Upper lobe of right lung (tissue), 1 donor: Measurements from ENCODE around the gene KDM4C. TPM values are rescaled to one million over a fixed set of nuclear protein-coding genes. Genes with fewer than 3 reads are reported as not detected.

Experiments used
- ATAC-seq: fragments of 200-7000 bp; cut with Tn5 transposase; one replicate; pipeline ENCODE4 v1.9.1; 2020; ENCODE audit warnings: mild to moderate bottlenecking, moderate library complexity
- DNase-seq: peaks from one replicate; pipeline ENCODE4 v3.0.0-alpha.2; 2020
- H3K27ac ChIP-seq: fragments of 200-600 bp; one replicate; pipeline ENCODE4 v1.8.0; 2022
- H3K27me3 ChIP-seq: fragments of 200-600 bp; one replicate; pipeline ENCODE4 v1.8.0; 2022; ENCODE audit warnings: mild to moderate bottlenecking
- H3K36me3 ChIP-seq: fragments of 200-600 bp; one replicate; pipeline ENCODE4 v1.8.0; 2022
- H3K4me1 ChIP-seq: fragments of 200-600 bp; one replicate; pipeline ENCODE4 v1.8.0; 2022
- H3K4me3 ChIP-seq: fragments of 200-600 bp; one replicate; pipeline ENCODE4 v1.8.0; 2022; ENCODE audit warnings: mild to moderate bottlenecking
- H3K9me3 ChIP-seq: fragments of 200-600 bp; one replicate; pipeline ENCODE4 v1.8.0; 2022
- intact Hi-C: fragments of 100-400 bp; cut with DNase I; formaldehyde crosslinking; loops from one replicate; pipeline ENCODE4 v1.11.0; 2022
- total RNA-seq: library from RNA; stranded (reverse); fragmentation: NEBNext Ultra II Directional; extraction: Animal tissue kit (Norgen Biotek cat#: 25700); gene quantifications from one replicate; pipeline ENCODE4 v1.2.1, GENCODE V29; 2021
- TF ChIP-seq, protein P1 (sequence below): fragments of 200-600 bp; IDR thresholded peaks from one replicate; pipeline ENCODE4 v1.8.0; 2022; ENCODE audit warnings: antibody characterized with exemption
- donor health status: DM: no; HTN: yes; CAD: no; lungs with severe emphysema.

Gene KDM4C
- total RNA-seq, 1 donor from 2014 or later, result 37.2 TPM

DNA sequence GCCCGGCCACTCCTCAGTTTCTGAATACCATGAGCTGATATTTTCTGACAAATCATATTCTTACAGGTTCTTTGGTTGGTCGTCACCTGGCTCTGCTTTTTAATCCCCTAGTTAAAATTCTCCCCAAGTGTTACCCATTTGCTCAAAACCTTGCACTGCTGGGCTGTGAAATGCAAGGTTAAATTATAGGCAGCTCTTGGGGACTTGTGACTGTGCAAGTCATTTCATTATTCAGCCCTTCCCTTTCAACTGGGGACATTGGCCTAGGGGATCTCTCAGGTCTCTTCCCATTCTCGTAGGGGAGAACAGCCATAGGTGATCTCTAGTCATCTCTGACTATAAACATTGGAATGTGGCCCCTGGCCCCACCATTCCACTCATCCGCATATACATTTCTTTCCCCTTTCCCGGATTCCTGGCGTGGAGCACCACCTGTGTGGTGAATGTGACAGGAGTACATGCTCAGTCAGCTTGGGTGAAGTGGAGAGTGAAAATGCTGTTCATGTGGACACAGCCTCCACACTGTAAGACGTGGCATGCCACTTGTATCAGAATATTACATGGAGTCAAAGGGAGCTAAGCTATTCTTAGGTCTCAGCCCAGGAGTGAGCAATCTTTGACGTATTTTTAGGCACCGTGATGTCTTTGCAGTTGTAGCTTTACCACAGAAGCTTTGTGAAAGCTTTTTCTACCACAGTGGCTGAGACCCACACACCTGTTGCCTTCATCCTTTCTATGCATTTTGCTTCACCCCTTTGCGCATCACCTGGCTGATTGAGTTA is 386.7 kb downstream of the KDM4C start:
- H3K4me3 ChIP-seq, result no peak overlapping the region
- intact Hi-C loops, result no loop called here
- no peaks in the 10 kb centered on the region for H3K9me3 ChIP-seq
- no peak overlapping the region for H3K27ac ChIP-seq
- TF ChIP-seq, protein P1, sequence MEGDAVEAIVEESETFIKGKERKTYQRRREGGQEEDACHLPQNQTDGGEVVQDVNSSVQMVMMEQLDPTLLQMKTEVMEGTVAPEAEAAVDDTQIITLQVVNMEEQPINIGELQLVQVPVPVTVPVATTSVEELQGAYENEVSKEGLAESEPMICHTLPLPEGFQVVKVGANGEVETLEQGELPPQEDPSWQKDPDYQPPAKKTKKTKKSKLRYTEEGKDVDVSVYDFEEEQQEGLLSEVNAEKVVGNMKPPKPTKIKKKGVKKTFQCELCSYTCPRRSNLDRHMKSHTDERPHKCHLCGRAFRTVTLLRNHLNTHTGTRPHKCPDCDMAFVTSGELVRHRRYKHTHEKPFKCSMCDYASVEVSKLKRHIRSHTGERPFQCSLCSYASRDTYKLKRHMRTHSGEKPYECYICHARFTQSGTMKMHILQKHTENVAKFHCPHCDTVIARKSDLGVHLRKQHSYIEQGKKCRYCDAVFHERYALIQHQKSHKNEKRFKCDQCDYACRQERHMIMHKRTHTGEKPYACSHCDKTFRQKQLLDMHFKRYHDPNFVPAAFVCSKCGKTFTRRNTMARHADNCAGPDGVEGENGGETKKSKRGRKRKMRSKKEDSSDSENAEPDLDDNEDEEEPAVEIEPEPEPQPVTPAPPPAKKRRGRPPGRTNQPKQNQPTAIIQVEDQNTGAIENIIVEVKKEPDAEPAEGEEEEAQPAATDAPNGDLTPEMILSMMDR, result no peak
- no peaks in the 10 kb centered on the region for H3K4me1 ChIP-seq
- ATAC-seq, result no peak
- no peak for DNase-seq
- H3K36me3 ChIP-seq, result peaks cover 3% of the 10 kb centered on the region
- H3K27me3 ChIP-seq, result no peaks in the 10 kb centered on the region

DNA sequence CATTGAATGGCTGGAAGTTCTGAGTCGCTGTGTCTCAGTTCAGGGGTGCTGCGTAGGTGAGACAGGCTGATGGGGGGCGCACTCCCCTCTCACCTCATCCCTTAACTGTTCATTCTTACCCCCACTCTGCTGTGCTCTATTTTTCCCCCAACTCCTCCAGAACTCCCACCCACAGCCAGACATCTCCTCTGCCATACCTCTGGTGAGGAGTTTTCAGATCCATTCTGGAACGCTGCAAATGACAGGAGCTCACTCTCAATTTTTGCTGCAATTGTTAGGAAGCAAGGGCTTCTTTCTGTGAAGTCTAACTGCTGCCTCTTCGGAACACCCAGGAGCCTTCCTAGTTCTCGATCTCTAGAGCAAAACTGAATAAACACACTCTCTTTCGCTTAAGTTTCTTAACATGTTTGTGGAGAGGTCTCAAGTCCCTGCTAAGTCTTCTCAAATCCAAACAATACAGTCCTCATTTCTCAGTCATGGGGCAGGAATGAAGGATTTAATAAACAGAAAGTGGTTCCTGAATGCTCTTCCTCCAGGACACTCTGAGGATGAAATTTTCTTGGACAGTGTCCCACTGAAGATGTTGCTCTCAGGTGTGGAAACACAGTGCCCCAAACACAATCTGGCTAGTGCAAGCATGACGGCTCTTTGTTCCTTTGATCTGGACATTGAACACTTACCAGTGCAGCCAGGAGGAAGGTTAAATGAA is 387.7 kb downstream of the KDM4C start:
- Histone ChIP-seq H3K36me3 (peaks cover 3% of the 10 kb centered on the region), H3K27me3 (no peaks in the 10 kb centered on the region), H3K4me3 (no peak overlapping the region), H3K4me1 (peaks cover 3% of the 10 kb centered on the region), H3K27ac (no peak overlapping the region), H3K9me3 (no peaks in the 10 kb centered on the region)
- TF ChIP-seq, protein P1, result no peak
- DNase-seq, result no peak
- intact Hi-C loops, result no loop called here
- no peak for ATAC-seq

DNA sequence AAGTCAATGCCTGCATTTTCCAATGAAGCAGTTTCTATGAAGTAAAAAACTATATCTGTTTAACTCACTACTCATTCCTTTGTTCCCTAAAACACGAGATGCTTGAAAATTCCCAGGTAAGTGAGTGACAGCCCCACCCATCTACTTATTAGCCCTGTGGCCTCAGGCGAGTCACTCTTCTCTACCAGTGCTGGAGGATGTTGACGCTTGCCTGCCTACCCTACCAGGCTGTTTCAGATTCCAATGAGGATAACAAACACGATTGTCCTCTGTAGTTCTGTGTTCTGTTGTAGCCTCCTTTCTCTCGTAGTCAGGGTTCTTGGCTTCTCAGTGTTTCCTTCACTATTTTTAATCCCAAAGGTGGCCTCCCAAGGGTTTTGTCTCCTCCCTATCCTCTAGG is 388.8 kb downstream of the KDM4C start:
- no peak for ATAC-seq
- DNase-seq, result no peak
- H3K9me3 ChIP-seq, result no peaks in the 10 kb centered on the region
- H3K4me1 ChIP-seq, result peaks cover 4% of the 10 kb centered on the region
- peaks cover 3% of the 10 kb centered on the region for H3K36me3 ChIP-seq
- H3K27me3 ChIP-seq, result no peaks in the 10 kb centered on the region
- no peak overlapping the region for H3K27ac ChIP-seq
- TF ChIP-seq, protein P1, result no peak
- no peak overlapping the region for H3K4me3 ChIP-seq
- intact Hi-C loops, result no loop called here

DNA sequence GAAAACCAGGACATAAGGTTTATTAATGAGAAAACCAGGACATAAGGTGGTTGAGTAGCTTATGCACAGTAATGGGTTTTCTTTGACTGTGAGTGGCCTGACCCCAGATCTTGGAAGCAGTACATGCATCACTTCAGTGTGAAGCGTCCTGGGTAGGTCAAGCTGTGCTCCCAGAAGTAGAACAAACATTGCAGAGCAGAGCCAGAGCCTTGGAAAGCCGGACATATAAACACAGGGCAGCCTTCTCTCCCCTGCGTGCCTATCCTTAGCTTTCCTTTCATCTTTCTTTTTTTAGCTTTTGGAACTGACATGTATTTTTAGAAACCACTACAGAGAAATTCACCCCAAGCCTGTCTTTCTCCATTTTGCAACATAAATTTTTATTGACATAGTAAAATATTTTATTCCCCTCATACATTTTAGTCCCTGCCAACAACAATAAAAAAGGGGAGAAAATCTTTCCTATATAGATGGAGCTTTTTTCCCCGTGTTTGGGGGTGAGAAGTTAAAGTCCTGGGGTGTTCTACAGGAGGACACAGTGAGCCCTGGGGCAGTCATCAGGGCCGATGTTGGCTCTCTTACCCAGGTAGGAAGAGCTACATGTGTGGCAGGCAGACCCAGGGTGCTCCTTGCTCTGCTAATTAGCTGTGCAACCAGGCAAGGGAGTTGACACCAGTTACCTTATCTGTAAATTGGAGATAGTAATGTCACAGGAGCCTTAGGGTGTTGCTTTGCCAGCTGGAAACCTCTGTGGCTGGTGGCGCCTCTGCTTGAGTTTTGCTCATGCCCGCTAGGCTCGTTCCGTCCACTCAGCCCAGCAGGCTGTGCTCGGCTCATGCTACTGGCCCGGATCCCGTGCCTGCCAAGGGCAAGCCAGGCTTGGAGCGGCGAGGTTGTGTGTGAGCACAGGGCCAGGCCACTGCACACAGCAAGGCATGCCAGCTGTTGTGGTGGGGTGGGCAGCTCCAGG is 389.6 kb downstream of the KDM4C start:
- no peak for DNase-seq
- TF ChIP-seq, protein P1, result no peak
- intact Hi-C loops, result no loop called here

DNA sequence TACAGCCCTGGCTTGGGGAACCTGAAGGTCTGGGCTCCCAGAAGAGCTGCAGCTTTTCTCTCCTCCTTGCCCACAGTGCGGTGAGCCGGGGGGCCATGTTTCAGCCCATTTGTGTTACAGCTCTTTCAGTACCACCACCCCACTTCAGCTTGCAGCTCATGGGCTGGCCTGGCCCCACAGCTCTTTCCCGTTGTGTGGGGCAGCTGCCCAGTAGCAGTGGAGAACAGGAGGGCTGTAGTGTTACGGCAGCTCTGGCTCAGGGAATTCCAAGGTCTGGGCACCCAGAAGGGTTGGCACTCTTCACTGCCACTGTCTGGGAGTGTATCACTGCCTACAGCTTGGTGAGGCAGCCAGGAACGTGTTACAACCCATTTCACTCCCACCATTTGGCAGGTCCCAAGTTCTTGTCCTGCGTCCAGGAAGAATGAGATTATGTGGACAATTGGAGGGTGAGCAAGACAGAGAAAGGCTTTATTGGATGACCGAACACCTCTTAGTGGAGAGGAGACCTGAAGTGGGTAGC is 390.5 kb downstream of the KDM4C start:
- peaks cover 4% of the 10 kb centered on the region for H3K4me1 ChIP-seq
- no peaks in the 10 kb centered on the region for H3K9me3 ChIP-seq
- H3K27me3 ChIP-seq, result no peaks in the 10 kb centered on the region
- peaks cover 3% of the 10 kb centered on the region for H3K36me3 ChIP-seq
- no peak overlapping the region for H3K4me3 ChIP-seq
- intact Hi-C loops, result no loop called here
- no peak overlapping the region for H3K27ac ChIP-seq
- ATAC-seq (no peak), DNase-seq (no peak)
- TF ChIP-seq, protein P1, result no peak

More for the DNA sequence above, 389.6 kb downstream of the KDM4C start:
- H3K36me3 ChIP-seq, result peaks cover 3% of the 10 kb centered on the region
- no peaks in the 10 kb centered on the region for H3K9me3 ChIP-seq
- H3K4me3 ChIP-seq, result no peak overlapping the region
- ATAC-seq, result no peak
- no peaks in the 10 kb centered on the region for H3K27me3 ChIP-seq
- H3K27ac ChIP-seq, result no peak overlapping the region
- H3K4me1 ChIP-seq, result peaks cover 4% of the 10 kb centered on the region
